Nephron progenitor cell (in vitro differentiated cells): ENCODE results near the gene IFNA21.

ENCODE experiments used
- DNase-seq: peaks from one replicate; pipeline ENCODE4 v3.0.0; 2021
- H3K27ac Mint-ChIP-seq: 2 replicates; pipeline ENCODE4 v1.8.0; 2021; ENCODE audit warnings: mild to moderate bottlenecking, moderate library complexity, mixed read lengths
- H3K27me3 Mint-ChIP-seq: 2 replicates; pipeline ENCODE4 v1.8.0; 2021; ENCODE audit warnings: mild to moderate bottlenecking, low read depth, mixed read lengths; ENCODE audit not compliant: poor library complexity
- H3K36me3 Mint-ChIP-seq: 2 replicates; pipeline ENCODE4 v1.8.0; 2021; ENCODE audit warnings: low read depth, mixed read lengths
- H3K4me1 Mint-ChIP-seq: 2 replicates; pipeline ENCODE4 v1.8.0; 2021; ENCODE audit warnings: mixed read lengths
- H3K4me3 Mint-ChIP-seq: 2 replicates; pipeline ENCODE4 v1.8.0; 2021; ENCODE audit warnings: mild to moderate bottlenecking, moderate library complexity, mixed read lengths
- H3K9me3 Mint-ChIP-seq: 2 replicates; pipeline ENCODE4 v1.8.0; 2021; ENCODE audit warnings: mild to moderate bottlenecking, moderate library complexity, mixed read lengths
- CTCF ChIP-seq: fragments of 200-600 bp; sonication (generic); IDR thresholded peaks from 2 replicates; pipeline ENCODE4 v1.5.0; 2021; ENCODE audit warnings: antibody characterized with exemption

The IFNA21 gene

GRCh38 chr9:21119093-21119770 is 47.2 kb downstream of the IFNA21 start:
- no peaks in the 10 kb centered on the region for H3K4me1 Mint-ChIP-seq
- no peak overlapping the region for H3K27ac Mint-ChIP-seq
- TF ChIP-seq CTCF: no peak
- H3K9me3 Mint-ChIP-seq: no peaks in the 10 kb centered on the region
- no peaks in the 10 kb centered on the region for H3K36me3 Mint-ChIP-seq
- no peak overlapping the region for H3K4me3 Mint-ChIP-seq
- H3K27me3 Mint-ChIP-seq: peaks cover 7% of the 10 kb centered on the region
- no peak for DNase-seq
